PC-3 (cell line): ENCODE measurements around the gene EMC9. TPM values are rescaled to one million over a fixed set of nuclear protein-coding genes. Genes with fewer than 3 reads are reported as not detected.

ENCODE experiments used
- ATAC-seq: fragments of 200-7000 bp; cut with Tn5 transposase; 2 replicates; pipeline ENCODE4 v1.9.1; 2020; ENCODE audit warnings: mild to moderate bottlenecking, moderate library complexity
- BruUV-seq: library from RNA; stranded (reverse); fragments of 400-500 nt; replicated peaks from 2 replicates; lab custom pipeline; 2021; lab: Mats Ljungman, UMichigan
- CTCF ChIA-PET: fragments of 300-600 bp; sonication (Branson Sonifier 250); formaldehyde crosslinking; loops from one replicate; lab custom pipeline; 2022; ENCODE audit warnings: antibody characterized with exemption; lab: Charles Lee
- POLR2A ChIA-PET: fragments of 300-600 bp; sonication (Branson Sonifier 250); formaldehyde crosslinking; loops from one replicate; lab custom pipeline; 2022; ENCODE audit warnings: antibody characterized with exemption; ENCODE audit not compliant: unreplicated experiment; lab: Charles Lee
- DNase-seq: peaks from one replicate; pipeline ENCODE4 v3.0.0-alpha.2; 2015
- H2AFZ ChIP-seq: fragments of 300-600 bp; sonication (generic); 2 replicates; pipeline ENCODE4 v1.6.0; 2016; ENCODE audit warnings: antibody characterized with exemption, low read length
- H3F3A ChIP-seq: fragments of 300-600 bp; sonication (generic); one replicate; pipeline ENCODE4 v1.6.0; 2017; ENCODE audit warnings: antibody characterized with exemption, low read length, control low read depth, mild to moderate bottlenecking; ENCODE audit not compliant: unreplicated experiment
- H3K27ac ChIP-seq: fragments of 300-600 bp; sonication (generic); 2 replicates; pipeline ENCODE4 v1.5.1; 2016; ENCODE audit warnings: mild to moderate bottlenecking, low read length
- H3K27me3 ChIP-seq: fragments of 300-600 bp; sonication (generic); 2 replicates; pipeline ENCODE4 v1.6.1; 2016; ENCODE audit warnings: low read length, mixed read lengths
- H3K36me3 ChIP-seq: fragments of 300-600 bp; sonication (generic); 2 replicates; pipeline ENCODE4 v1.6.1; 2016; ENCODE audit warnings: low read depth, mixed run types, low read length, mixed read lengths
- H3K4me1 ChIP-seq: fragments of 300-600 bp; sonication (generic); 2 replicates; pipeline ENCODE4 v1.5.1; 2016; ENCODE audit warnings: low read length; ENCODE audit not compliant: insufficient read depth
- H3K4me2 ChIP-seq: fragments of 300-600 bp; sonication (generic); 2 replicates; pipeline ENCODE4 v1.6.0; 2016; ENCODE audit warnings: low read length
- H3K4me3 ChIP-seq: fragments of 300-600 bp; sonication (generic); 2 replicates; pipeline ENCODE4 v1.5.1; 2016; ENCODE audit warnings: mild to moderate bottlenecking, low read length, mixed read lengths
- H3K79me2 ChIP-seq: fragments of 300-600 bp; sonication (generic); 2 replicates; pipeline ENCODE4 v1.6.1; 2017; ENCODE audit warnings: low read length, mixed read lengths
- H3K9ac ChIP-seq: fragments of 300-600 bp; sonication (generic); 2 replicates; pipeline ENCODE4 v1.6.0; 2016; ENCODE audit warnings: mild to moderate bottlenecking, low read length
- H3K9me2 ChIP-seq: fragments of 300-600 bp; sonication (generic); replicated peaks from 2 replicates; pipeline ENCODE4 v1.6.1; 2016; ENCODE audit warnings: mixed run types, low read length, mixed read lengths
- H3K9me3 ChIP-seq: fragments of 300-600 bp; sonication (generic); 2 replicates; pipeline ENCODE4 v1.6.1; 2016; ENCODE audit warnings: low read length, mixed read lengths
- H4K20me1 ChIP-seq: fragments of 300-600 bp; sonication (generic); 2 replicates; pipeline ENCODE4 v1.6.1; 2016; ENCODE audit warnings: low read length, mixed read lengths
- CTCF ChIP-seq: fragments of 300-600 bp; sonication (generic); conservative IDR thresholded peaks from 2 replicates; pipeline ENCODE4 v1.5.1; 2017; ENCODE audit warnings: antibody characterized with exemption, low read depth, mild to moderate bottlenecking, low read length
- EZH2 ChIP-seq: fragments of 300-600 bp; sonication (generic); IDR thresholded peaks from one replicate; pipeline ENCODE4 v1.6.1; 2017; ENCODE audit warnings: antibody characterized with exemption, mild to moderate bottlenecking, low read length; ENCODE audit not compliant: unreplicated experiment
- EZH2phosphoT487 ChIP-seq: fragments of 300-600 bp; sonication (generic); IDR thresholded peaks from 2 replicates; pipeline ENCODE4 v1.6.1; 2018; ENCODE audit warnings: mild to moderate bottlenecking, antibody characterized with exemption, low read length, borderline replicate concordance
- intact Hi-C: fragments of 100-400 bp; cut with micrococcal nuclease; formaldehyde crosslinking; loops from 2 replicates; pipeline ENCODE4 v1.9.0; 2023
- total RNA-seq: library from RNA; depleted of rRNA; stranded (reverse); fragments of >200 nt; gene quantifications from 2 replicates; pipeline ENCODE4 v1.2.3, GENCODE V29; 2014

EMC9 gene
- total RNA-seq, 1 experiment from 2014 or later: 30.1 TPM

GRCh38 chr14:24100197-24100981 is 41.0 kb downstream of the EMC9 start:
- Histone ChIP-seq H3K9me2 (no peaks in the 10 kb centered on the region), H3K27me3 (no peaks in the 10 kb centered on the region), H3K27ac (no peak overlapping the region), H3K4me2 (no peak overlapping the region), H3F3A (no peaks in the 10 kb centered on the region), H3K4me1 (peaks cover under 1% of the 10 kb centered on the region; the same call in 1 of the 2 replicates), H3K9me3 (no peaks in the 10 kb centered on the region), H3K9ac (no peak overlapping the region), H3K4me3 (no peak overlapping the region), H3K36me3 (no peaks in the 10 kb centered on the region), H3K79me2 (peaks cover 1% of the 10 kb centered on the region; the same call in 1 of the 2 replicates), H2AFZ (no peak overlapping the region), H4K20me1 (no peaks in the 10 kb centered on the region)
- ChIA-PET CTCF (no interaction called here), POLR2A (no interaction called here)
- intact Hi-C loops: no loop called here
- ATAC-seq: no peak
- no TSS peak for BruUV-seq
- TF ChIP-seq CTCF (no peak), EZH2phosphoT487 (no peak), EZH2 (no peak)
- DNase-seq: no peak

GRCh38 chr14:24098927-24099813 is 42.2 kb downstream of the EMC9 start:
- BruUV-seq: no TSS peak
- no peaks in the 10 kb centered on the region for H3F3A ChIP-seq
- CTCF ChIA-PET: no interaction called here
- DNase-seq (no peak), ATAC-seq (no peak)
- peaks cover 8% of the 10 kb centered on the region; the same call in 1 of the 2 replicates for H3K79me2 ChIP-seq
- H3K36me3 ChIP-seq: no peaks in the 10 kb centered on the region
- H3K4me1 ChIP-seq: peaks cover 9% of the 10 kb centered on the region
- no peak overlapping the region for H3K27ac ChIP-seq
- no peak overlapping the region for H3K4me2 ChIP-seq
- H3K27me3 ChIP-seq: no peaks in the 10 kb centered on the region
- no peak overlapping the region for H3K9ac ChIP-seq
- no peak overlapping the region for H2AFZ ChIP-seq
- no peak overlapping the region for H3K4me3 ChIP-seq
- POLR2A ChIA-PET: no interaction called here
- H4K20me1 ChIP-seq: no peaks in the 10 kb centered on the region
- no peak for TF ChIP-seq EZH2
- no peak for TF ChIP-seq EZH2phosphoT487
- no peak for TF ChIP-seq CTCF
- no peaks in the 10 kb centered on the region for H3K9me3 ChIP-seq
- no peaks in the 10 kb centered on the region for H3K9me2 ChIP-seq
- intact Hi-C loops: no loop called here
